Measurements from ENCODE around the gene KPNA3.
"Not testable (repeated sequence)": the region's sequence is repeated elsewhere in the genome, so short reads cannot be mapped to it uniquely, and the experiment has no call there.

Gene KPNA3

GRCh38 chr13:49776871-49777270 lies 15.6 kb downstream of the KPNA3 start:
- H3K36me3 ChIP-seq (ENCODE audit: insufficient read depth) = no peaks in the 10 kb centered on the region
- TF ChIP-seq CTCF (conservative IDR thresholded peaks at IDR 0.05; ENCODE audit: low read depth, low read length) = no peak
- H3K27me3 ChIP-seq (ENCODE audit: insufficient read depth, low read depth) = no peaks in the 10 kb centered on the region
- H3K27ac ChIP-seq = no peak overlapping the region
- 0 out of 2 replicates have a peak, but pooled peaks cover 11% of the 10 kb centered on the region for H4K20me1 ChIP-seq (ENCODE audit: insufficient read depth)
- no peak overlapping the region for H2AFZ ChIP-seq (ENCODE audit: low read depth)
- no peak overlapping the region for H3K4me3 ChIP-seq (IDR thresholded peaks at IDR 0.05; ENCODE audit: insufficient read depth, low read depth, low read length)
- no peak overlapping the region for H3K9ac ChIP-seq
- H3K79me2 ChIP-seq (ENCODE audit: insufficient read depth, low read depth) = peaks cover 44% of the 10 kb centered on the region; the same call in 1 of the 2 replicates
- H3K4me2 ChIP-seq = 0 out of 2 replicates have a peak overlapping the region, but pooled peaks have one; percentile 59
- peaks cover 48% of the 10 kb centered on the region for H3K4me1 ChIP-seq (ENCODE audit: low read depth, poor library complexity, severe bottlenecking)

GRCh38 chr13:49774376-49775005 lies 18.0 kb downstream of the KPNA3 start:
- H3K4me2 ChIP-seq = no peak overlapping the region
- TF ChIP-seq CTCF (conservative IDR thresholded peaks at IDR 0.05; ENCODE audit: low read depth, low read length) = no peak
- H3K79me2 ChIP-seq (ENCODE audit: insufficient read depth, low read depth) = peaks cover 28% of the 10 kb centered on the region; the same call in 1 of the 2 replicates
- H4K20me1 ChIP-seq (ENCODE audit: insufficient read depth) = 0 out of 2 replicates have a peak, but pooled peaks cover 11% of the 10 kb centered on the region
- H3K4me1 ChIP-seq (ENCODE audit: low read depth, poor library complexity, severe bottlenecking) = peaks cover 30% of the 10 kb centered on the region
- no peak overlapping the region for H3K4me3 ChIP-seq (IDR thresholded peaks at IDR 0.05; ENCODE audit: insufficient read depth, low read depth, low read length)
- H3K9ac ChIP-seq = no peak overlapping the region
- no peaks in the 10 kb centered on the region for H3K27me3 ChIP-seq (ENCODE audit: insufficient read depth, low read depth)
- no peak overlapping the region for H3K27ac ChIP-seq
- no peaks in the 10 kb centered on the region for H3K36me3 ChIP-seq (ENCODE audit: insufficient read depth)
- no peak overlapping the region for H2AFZ ChIP-seq (ENCODE audit: low read depth)

- H3K9ac ChIP-seq = no peak overlapping the region
- no peak for TF ChIP-seq CTCF (conservative IDR thresholded peaks at IDR 0.05; ENCODE audit: low read depth, low read length)
Measured at GRCh38 chr13:49772828-49773227, 19.7 kb downstream of the KPNA3 start.

GRCh38 chr13:49761811-49762210 lies 30.7 kb downstream of the KPNA3 start:
- not testable (repeated sequence) for H4K20me1 ChIP-seq (ENCODE audit: insufficient read depth); H3K36me3 ChIP-seq (ENCODE audit: insufficient read depth); H3K4me1 ChIP-seq (ENCODE audit: low read depth, poor library complexity, severe bottlenecking)

More at GRCh38 chr13:49772828-49773227, 19.7 kb downstream of the KPNA3 start:
- Histone ChIP-seq H3K4me2 (no peak overlapping the region), H3K36me3 (ENCODE audit: insufficient read depth) (no peaks in the 10 kb centered on the region), H2AFZ (ENCODE audit: low read depth) (no peak overlapping the region), H3K27me3 (ENCODE audit: insufficient read depth, low read depth) (no peaks in the 10 kb centered on the region), H3K4me3 (IDR thresholded peaks at IDR 0.05; ENCODE audit: insufficient read depth, low read depth, low read length) (no peak overlapping the region), H3K27ac (no peak overlapping the region), H3K4me1 (ENCODE audit: low read depth, poor library complexity, severe bottlenecking) (peaks cover 20% of the 10 kb centered on the region), H3K79me2 (ENCODE audit: insufficient read depth, low read depth) (peaks cover 26% of the 10 kb centered on the region; the same call in 1 of the 2 replicates), H4K20me1 (ENCODE audit: insufficient read depth) (0 out of 2 replicates have a peak, but pooled peaks cover 8% of the 10 kb centered on the region)

GRCh38 chr13:49760558-49760957 lies 31.9 kb downstream of the KPNA3 start:
- H2AFZ ChIP-seq (ENCODE audit: low read depth) = no peak overlapping the region
- no peak overlapping the region for H3K27ac ChIP-seq
- no peaks in the 10 kb centered on the region for H3K4me1 ChIP-seq (ENCODE audit: low read depth, poor library complexity, severe bottlenecking)
- H3K4me2 ChIP-seq = no peak overlapping the region
- no peak overlapping the region for H3K9ac ChIP-seq
- H3K36me3 ChIP-seq (ENCODE audit: insufficient read depth) = no peaks in the 10 kb centered on the region
- H3K4me3 ChIP-seq (IDR thresholded peaks at IDR 0.05; ENCODE audit: insufficient read depth, low read depth, low read length) = no peak overlapping the region
- H3K79me2 ChIP-seq (ENCODE audit: insufficient read depth, low read depth) = peaks cover 16% of the 10 kb centered on the region; the same call in 1 of the 2 replicates
- no peaks in the 10 kb centered on the region for H3K27me3 ChIP-seq (ENCODE audit: insufficient read depth, low read depth)
- no peaks in the 10 kb centered on the region for H4K20me1 ChIP-seq (ENCODE audit: insufficient read depth)
- no peak for TF ChIP-seq CTCF (conservative IDR thresholded peaks at IDR 0.05; ENCODE audit: low read depth, low read length)

More at GRCh38 chr13:49761811-49762210, 30.7 kb downstream of the KPNA3 start:
- not testable (repeated sequence) for H3K27me3 ChIP-seq (ENCODE audit: insufficient read depth, low read depth); H3K79me2 ChIP-seq (ENCODE audit: insufficient read depth, low read depth); H3K27ac ChIP-seq; H3K9ac ChIP-seq; H2AFZ ChIP-seq (ENCODE audit: low read depth); H3K4me3 ChIP-seq (IDR thresholded peaks at IDR 0.05; ENCODE audit: insufficient read depth, low read depth, low read length); H3K4me2 ChIP-seq

All from KMS-11 (cell line).